ENCODE data around the gene VPS51.

Gene VPS51

GRCh38 chr11:65109231-65110198, 13.5 kb downstream of the VPS51 start:
- ChIA-PET CTCF (interaction anchor here (1.0 to 3.5 kb wide), 7 partner anchors 7 to 219 kb away, joined by 3 to 20 read pairs (median 4); no protein-coding TSS in a partner anchor), POLR2A (interaction anchor here (0.8 to 4.2 kb wide), 5 partner anchors 11 to 152 kb away, joined by 3 to 35 read pairs (median 13); partner anchors contain the start of genes FAU, MRPL49, POLA2 and SYVN1)
- no peak for DNase-seq (ENCODE audit: extremely low spot score)
- TF ChIP-seq CTBP1 (IDR thresholded peaks at IDR 0.05; ENCODE audit: borderline replicate concordance) (no peak), HDGF (IDR thresholded peaks at IDR 0.05; ENCODE audit: borderline replicate concordance) (no peak), ZNF384 (IDR thresholded peaks at IDR 0.05) (no peak), ARNT (IDR thresholded peaks at IDR 0.05) (no peak)

- DNase-seq (ENCODE audit: extremely low spot score), result peak; percentile 86
- CTCF ChIA-PET, result interaction anchor here (0.6 to 3.5 kb wide), 11 partner anchors 8 to 231 kb away, joined by 3 to 20 read pairs (median 4); partner anchors contain the start of gene ARL2
- TF ChIP-seq ARNT (IDR thresholded peaks at IDR 0.05) (no peak), FOXM1 (IDR thresholded peaks at IDR 0.05; ENCODE audit: borderline replicate concordance) (no peak), CTBP1 (IDR thresholded peaks at IDR 0.05; ENCODE audit: borderline replicate concordance) (no peak), FOXA1 (IDR thresholded peaks at IDR 0.05) (no peak), LEF1 (IDR thresholded peaks at IDR 0.05; ENCODE audit: borderline replicate concordance) (no peak), ZNF384 (IDR thresholded peaks at IDR 0.05) (no peak), FOXK2 (IDR thresholded peaks at IDR 0.05) (no peak), PKNOX1 (IDR thresholded peaks at IDR 0.05) (no peak), NFRKB (IDR thresholded peaks at IDR 0.05) (no peak), TARDBP (IDR thresholded peaks at IDR 0.05) (no peak), SP1 (IDR thresholded peaks at IDR 0.05) (no peak), BHLHE40 (IDR thresholded peaks at IDR 0.05; ENCODE audit: borderline replicate concordance) (no peak), SUZ12 (IDR thresholded peaks at IDR 0.05) (no peak), L3MBTL2 (conservative IDR thresholded peaks at IDR 0.05) (no peak), ELF4 (IDR thresholded peaks at IDR 0.05) (no peak), HDGF (IDR thresholded peaks at IDR 0.05; ENCODE audit: borderline replicate concordance) (no peak)
- POLR2A ChIA-PET, result interaction anchor here (0.6 to 4.2 kb wide), 11 partner anchors 8 to 151 kb away, joined by 3 to 35 read pairs (median 6); partner anchors contain the start of genes CAPN1, FAU, MRPL49 and POLA2
Observed at GRCh38 chr11:65110354-65110861, 14.4 kb downstream of the VPS51 start.

GRCh38 chr11:65111159-65111743, 15.2 kb downstream of the VPS51 start:
- ChIA-PET CTCF (interaction anchor here (0.6 to 3.5 kb wide), 10 partner anchors 8 to 232 kb away, joined by 3 to 20 read pairs (median 4); partner anchors contain the start of genes ARL2 and CAPN1), POLR2A (interaction anchor here (0.6 to 4.2 kb wide), 16 partner anchors 9 to 98 kb away, joined by 3 to 35 read pairs (median 6); partner anchors contain the start of genes ARL2, CAPN1, CDCA5 and FAU)
- TF ChIP-seq L3MBTL2 (conservative IDR thresholded peaks at IDR 0.05) (no peak), HDGF (IDR thresholded peaks at IDR 0.05; ENCODE audit: borderline replicate concordance) (peak; percentile 93; the same call in 1 of the 2 replicates), ELF4 (IDR thresholded peaks at IDR 0.05) (no peak), LEF1 (IDR thresholded peaks at IDR 0.05; ENCODE audit: borderline replicate concordance) (no peak), ARNT (IDR thresholded peaks at IDR 0.05) (no peak), CTBP1 (IDR thresholded peaks at IDR 0.05; ENCODE audit: borderline replicate concordance) (no peak), SP1 (IDR thresholded peaks at IDR 0.05) (no peak)
- no peak for DNase-seq (ENCODE audit: extremely low spot score)

- POLR2A ChIA-PET, result interaction anchor here (0.6 to 4.2 kb wide), 17 partner anchors 9 to 1177 kb away, joined by 3 to 35 read pairs (median 5); partner anchors contain the start of genes ARL2, CAPN1, CDCA5 and FAU
- DNase-seq (ENCODE audit: extremely low spot score), result peak; percentile 91
- CTCF ChIA-PET, result interaction anchor here (0.6 to 3.5 kb wide), 9 partner anchors 8 to 388 kb away, joined by 3 to 20 read pairs (median 5); partner anchors contain the start of genes ARL2 and CAPN1
- TF ChIP-seq L3MBTL2 (conservative IDR thresholded peaks at IDR 0.05) (no peak), CTBP1 (IDR thresholded peaks at IDR 0.05; ENCODE audit: borderline replicate concordance) (no peak), FOXK2 (IDR thresholded peaks at IDR 0.05) (no peak), SP1 (IDR thresholded peaks at IDR 0.05) (no peak), ELF4 (IDR thresholded peaks at IDR 0.05) (peak; percentile 41; the same call in 1 of the 2 replicates), HDGF (IDR thresholded peaks at IDR 0.05; ENCODE audit: borderline replicate concordance) (0 out of 2 replicates have a peak, but pooled peaks have one; percentile 17)
Observed at GRCh38 chr11:65111744-65112545, 15.9 kb downstream of the VPS51 start, which contains the start of gene TM7SF2. TM7SF2 (plus strand) TSS chr11:65111872; CDS start chr11:65112016, 144 bp downstream.

GRCh38 chr11:65112546-65113360, 16.7 kb downstream of the VPS51 start:
- ChIA-PET POLR2A (interaction anchor here (0.9 to 4.2 kb wide), 15 partner anchors 9 to 1176 kb away, joined by 3 to 35 read pairs (median 6); partner anchors contain the start of genes ARL2, CAPN1, CDCA5 and FAU), CTCF (interaction anchor here (0.6 to 3.5 kb wide), 10 partner anchors 11 to 387 kb away, joined by 3 to 20 read pairs (median 5); partner anchors contain the start of genes ARL2 and CAPN1)
- DNase-seq (ENCODE audit: extremely low spot score), result peak; percentile 64
- TF ChIP-seq LEF1 (IDR thresholded peaks at IDR 0.05; ENCODE audit: borderline replicate concordance) (no peak; the same call in 1 of the 2 replicates), TARDBP (IDR thresholded peaks at IDR 0.05) (peak; percentile 97), FOXM1 (IDR thresholded peaks at IDR 0.05; ENCODE audit: borderline replicate concordance) (no peak)

Data from HEK293T (cell line).